K562 (cell line): Measurements from ENCODE around the gene MYO18B. TPM values are rescaled to one million over a fixed set of nuclear protein-coding genes. Genes with fewer than 3 reads are reported as not detected.

Experiments used
- ATAC-seq: fragments of 200-7000 bp; cut with Tn5 transposase; 3 replicates; pipeline ENCODE4 v1.9.1; 2020; ENCODE audit warnings: moderate library complexity
- BruUV-seq: library from RNA; stranded (reverse); fragments of 400-500 nt; replicated peaks from 2 replicates; lab custom pipeline; 2021; lab: Mats Ljungman, UMichigan
- CTCF ChIA-PET: fragments of 300-600 bp; formaldehyde crosslinking; extraction: SDS; loops from one replicate; lab custom pipeline; 2021; ENCODE audit warnings: low intra/inter-chr PET ratio; lab: Yijun Ruan, JAX
- POLR2A ChIA-PET: fragments of 300-600, 350-650 bp; sonication (Branson Sonifier 250); formaldehyde crosslinking; extraction: SDS; loops from one replicate; lab custom pipeline; 2021; ENCODE audit warnings: antibody characterized with exemption, inconsistent platforms; lab: Yijun Ruan, JAX
- DNase-seq, 4 experiments: peaks; one replicate each; pipeline versions ENCODE4 v3.0.0 to v3.0.0-alpha.2; 2011 to 2018; ENCODE audit warnings: low spot score in 3 of 4, mixed read lengths in 3 of 4; ENCODE audit errors: extremely low read depth in 1 of 4
- FAIRE-seq: peaks from 2 replicates; lab custom pipeline; 2011; peaks lifted over from hg19 to GRCh38; lab: Jason Lieb, UNC
- H2AFZ ChIP-seq: 2 replicates; pipeline ENCODE4 v1.6.0; 2011; ENCODE audit warnings: low read depth, low read length, control low read depth, inconsistent platforms
- H3K27ac ChIP-seq: fragments of 200-600 bp; 3 replicates; pipeline ENCODE4 v1.8.0; 2011; ENCODE audit warnings: low read depth, mild to moderate bottlenecking, control low read depth, inconsistent platforms, low read length, moderate library complexity, mixed read lengths; ENCODE audit errors: extremely low read depth
- H3K27me3 ChIP-seq, 2 experiments: fragments of 300-600 bp in 1 of 2; 2 replicates in 1 of 2; 3 replicates in 1 of 2; pipeline versions ENCODE4 v1.6.0 to v1.8.0; 2011; ENCODE audit warnings: inconsistent platforms in 2 of 2, low read length in 2 of 2, mild to moderate bottlenecking in 1 of 2, mixed read lengths in 1 of 2, moderate library complexity in 1 of 2; ENCODE audit not compliant: control insufficient read depth in 2 of 2, insufficient read depth in 2 of 2
- H3K36me3 ChIP-seq: fragments of 300-600 bp; 3 replicates; pipeline ENCODE4 v1.8.0; 2011; ENCODE audit warnings: mild to moderate bottlenecking, low read length, inconsistent platforms; ENCODE audit not compliant: control insufficient read depth, insufficient read depth
- H3K4me1 ChIP-seq, 2 experiments: fragments of 200-600 bp in 1 of 2; replicated peaks in 1 of 2; 2 replicates in 1 of 2; 3 replicates in 1 of 2; pipeline versions ENCODE4 v1.5.1 to v1.8.0; 2011; ENCODE audit warnings: inconsistent platforms in 2 of 2, low read length in 2 of 2, mild to moderate bottlenecking in 1 of 2, mixed read lengths in 1 of 2, moderate library complexity in 1 of 2; ENCODE audit not compliant: control insufficient read depth in 2 of 2, insufficient read depth in 2 of 2
- H3K4me2 ChIP-seq: 2 replicates; pipeline ENCODE4 v1.6.1; 2011; ENCODE audit warnings: low read length, control low read depth, inconsistent platforms, mixed read lengths; ENCODE audit not compliant: insufficient read depth
- H3K4me3 ChIP-seq: fragments of 200-600 bp; sonication (generic), shearing (Covaris generic); 2 replicates; pipeline ENCODE4 v1.5.1; 2016; ENCODE audit warnings: control low read depth, inconsistent platforms
- H3K79me2 ChIP-seq: fragments of 200-600 bp; 3 replicates; pipeline ENCODE4 v1.8.0; 2011; ENCODE audit warnings: low read length, inconsistent platforms; ENCODE audit not compliant: control insufficient read depth, insufficient read depth
- H3K9ac ChIP-seq, 2 experiments: 2 replicates each; pipeline versions ENCODE4 v1.6.0 to v1.6.1; 2011; ENCODE audit warnings: low read depth in 2 of 2, low read length in 2 of 2, control low read depth in 1 of 2, inconsistent platforms in 1 of 2, mild to moderate bottlenecking in 1 of 2, mixed read lengths in 1 of 2; ENCODE audit not compliant: insufficient read depth in 1 of 2
- H3K9me1 ChIP-seq: one replicate; pipeline ENCODE4 v1.6.0; 2011; ENCODE audit warnings: inconsistent platforms, mild to moderate bottlenecking, low read length, moderate library complexity; ENCODE audit not compliant: control insufficient read depth, insufficient read depth
- H3K9me3 ChIP-seq: replicated peaks from 2 replicates; pipeline ENCODE4 v1.5.1; 2011; ENCODE audit warnings: low read depth, low read length, inconsistent platforms; ENCODE audit not compliant: control insufficient read depth, insufficient read depth
- H4K20me1 ChIP-seq: replicated peaks from 2 replicates; pipeline ENCODE4 v1.6.1; 2011; ENCODE audit warnings: low read length, inconsistent platforms, mixed read lengths; ENCODE audit not compliant: control insufficient read depth, insufficient read depth
- GABPB2 ChIP-seq: fragments of 250-450 bp; sonication (Bioruptor Pico); conservative IDR thresholded peaks from 2 replicates; pipeline ENCODE4 v1.5.1; 2021; ENCODE audit warnings: mild to moderate bottlenecking
- MBD1 ChIP-seq: fragments of 250-450 bp; sonication (Bioruptor Pico); IDR thresholded peaks from 2 replicates; pipeline ENCODE4 v1.8.0; 2022; ENCODE audit warnings: inconsistent platforms
- NR0B1 ChIP-seq: fragments of 450-650 bp; IDR thresholded peaks from one replicate; pipeline ENCODE4 v1.6.1; 2018; ENCODE audit warnings: mild to moderate bottlenecking, moderate library complexity; ENCODE audit not compliant: partially characterized antibody
- PML ChIP-seq: IDR thresholded peaks from 2 replicates; pipeline ENCODE4 v1.6.1; 2012; ENCODE audit warnings: low read length, inconsistent platforms
- SMARCA4 ChIP-seq: fragments of 450-650 bp; IDR thresholded peaks from 2 replicates; pipeline ENCODE4 v1.6.1; 2016
- ZNF175 ChIP-seq: fragments of 200-800 bp; sonication (Bioruptor generic); IDR thresholded peaks from 2 replicates; pipeline ENCODE4 v1.6.1; 2016; ENCODE audit warnings: low read depth, mild to moderate bottlenecking, missing genetic modification characterization, missing compliant biosample characterization
- WGBS: fragments of 100-300 bp; shearing (Covaris generic); methylation state at CpG from one replicate; pipeline ENCODE4 v1.1.6; 2016; ENCODE audit warnings: low coverage, mixed read lengths; ENCODE audit not compliant: insufficient coverage; ENCODE audit errors: missing lambda C conversion rate; 5-methylcytosine and 5-hydroxymethylcytosine counted together
- in situ Hi-C: fragments of 300-500 bp; cut with MboI; formaldehyde crosslinking; loops from 4 replicates; pipeline ENCODE4 v1.15.0; 2018; ENCODE audit warnings: inconsistent platforms, mixed read lengths
- intact Hi-C: fragments of 100-400 bp; cut with micrococcal nuclease; formaldehyde crosslinking; loops from 2 replicates; pipeline ENCODE4 v1.14.2; 2022
- polyA plus RNA-seq, 8 experiments: library from polyadenylated mRNA; depleted of rRNA in 4 of 8; stranded (reverse) in 5 of 8; unstranded in 3 of 8; fragments of >200 nt; fragmentation: Nextera tagmentation in 2 of 8; fragmentation: Illumina TruSeq in 1 of 8; extraction: Ambion mirVana in 2 of 8; extraction: Trizol in 1 of 8; gene quantifications; 2 replicates each; pipeline versions ENCODE4 v1.2.1 to v1.2.3, GENCODE V29; 2011 to 2014; ENCODE audit warnings: inconsistent platforms in 1 of 8, missing spikeins in 1 of 8
- total RNA-seq, 7 experiments: library from RNA; depleted of rRNA in 6 of 7; stranded (reverse); fragments of >200 nt in 6 of 7; fragmentation: Illumina TruSeq in 2 of 7; extraction: Trizol in 2 of 7; gene quantifications; 2 replicates each; pipeline versions ENCODE4 v1.2.1 to v1.2.3, GENCODE V29; 2011 to 2021; ENCODE audit warnings: low replicate concordance in 1 of 7

Gene MYO18B
- total and polyA plus RNA-seq, 9 of the 15 experiments (the other 6 are each of a cell fraction or from before 2014, with no cell fraction given): 0.06 to 7.0 (median 4.3) TPM

GRCh38 chr22:25800766-25801165 lies 58.8 kb downstream of the MYO18B start:
- no peak overlapping the region for H3K4me2 ChIP-seq
- H3K27me3 ChIP-seq: no peaks in the 10 kb centered on the region
- 0 out of 2 replicates have a peak, but pooled peaks cover 3% of the 10 kb centered on the region for H4K20me1 ChIP-seq
- no peaks in the 10 kb centered on the region for H3K9me3 ChIP-seq
- 77% methylated on average over 4 of the region's 5 CpGs for WGBS
- in situ Hi-C loops: no loop called here
- H3K36me3 ChIP-seq: peaks cover 11% of the 10 kb centered on the region; the same call in 1 of the 3 replicates
- H3K4me1 ChIP-seq: no peaks in the 10 kb centered on the region
- H3K4me3 ChIP-seq: no peak overlapping the region
- TF ChIP-seq PML: no peak
- TF ChIP-seq ZNF175 (CRISPR knock-in tag): no peak
- TF ChIP-seq NR0B1: no peak
- no peak for TF ChIP-seq SMARCA4
- no peak for TF ChIP-seq MBD1 (CRISPR knock-in tag)
- TF ChIP-seq GABPB2 (CRISPR knock-in tag): no peak
- no peaks in the 10 kb centered on the region for H3K79me2 ChIP-seq
- no peak overlapping the region for H3K9ac ChIP-seq
- intact Hi-C loops: no loop called here
- H2AFZ ChIP-seq: no peak overlapping the region
- H3K9me1 ChIP-seq: no peaks in the 10 kb centered on the region
- no peak overlapping the region for H3K27ac ChIP-seq
- no TSS peak for BruUV-seq
- ChIA-PET CTCF (no interaction called here), POLR2A (interaction anchor here (0.6 kb wide), 1 partner anchor 15 kb away, joined by 3 read pairs; no protein-coding TSS in a partner anchor)
- no peak for FAIRE-seq
- no peak for ATAC-seq
- no peak for DNase-seq
